ENCODE results near the gene TMEM52.

The TMEM52 gene

DNA sequence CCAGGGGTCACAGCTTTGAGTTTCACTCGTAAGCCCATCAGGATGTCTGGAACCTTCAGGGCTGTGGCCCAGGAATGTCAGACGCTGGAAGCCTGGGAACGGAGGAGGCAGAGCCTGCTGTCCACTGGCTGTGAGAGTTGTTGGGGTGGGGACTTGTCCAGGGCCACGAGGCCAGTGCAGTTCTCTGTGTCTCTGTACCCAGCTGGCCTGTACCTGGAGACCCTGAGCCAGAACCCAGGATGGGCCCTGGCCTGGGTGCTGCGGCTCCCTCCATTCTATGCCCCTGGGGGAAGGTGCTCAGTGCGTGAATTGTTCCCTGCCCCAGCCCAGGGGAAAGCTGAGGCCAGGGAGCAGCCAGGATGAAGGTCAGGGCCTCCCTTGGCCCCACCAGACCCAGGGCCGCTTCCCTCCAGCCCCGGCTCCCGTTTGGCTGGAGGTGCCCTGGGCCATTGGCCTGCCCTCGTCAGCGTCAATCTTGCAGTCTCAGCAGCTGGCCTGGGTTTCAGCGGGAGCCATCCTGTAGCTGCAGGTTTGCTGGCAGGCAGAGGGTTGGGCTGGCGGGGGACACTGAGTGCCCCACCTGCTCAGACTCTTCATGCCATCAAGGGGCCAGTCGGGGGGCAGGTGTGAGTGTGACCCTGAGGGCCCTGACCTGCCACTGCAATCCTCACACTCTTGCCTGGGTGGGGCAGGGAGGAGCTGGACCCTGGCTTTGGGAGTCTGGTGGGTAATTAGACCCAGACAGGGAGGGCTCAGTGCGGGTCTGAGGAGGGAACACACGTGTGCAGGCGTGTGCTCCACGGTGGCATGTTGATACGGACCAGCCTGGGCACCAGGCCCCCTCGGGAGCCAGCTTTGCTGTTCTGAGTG is 4.7 kb downstream of the TMEM52 start:
- DNase-seq: no peak

- no peak for DNase-seq
These were observed 7.6 kb downstream of the TMEM52 start for GRCh38 chr1:1911350-1912041.

DNA sequence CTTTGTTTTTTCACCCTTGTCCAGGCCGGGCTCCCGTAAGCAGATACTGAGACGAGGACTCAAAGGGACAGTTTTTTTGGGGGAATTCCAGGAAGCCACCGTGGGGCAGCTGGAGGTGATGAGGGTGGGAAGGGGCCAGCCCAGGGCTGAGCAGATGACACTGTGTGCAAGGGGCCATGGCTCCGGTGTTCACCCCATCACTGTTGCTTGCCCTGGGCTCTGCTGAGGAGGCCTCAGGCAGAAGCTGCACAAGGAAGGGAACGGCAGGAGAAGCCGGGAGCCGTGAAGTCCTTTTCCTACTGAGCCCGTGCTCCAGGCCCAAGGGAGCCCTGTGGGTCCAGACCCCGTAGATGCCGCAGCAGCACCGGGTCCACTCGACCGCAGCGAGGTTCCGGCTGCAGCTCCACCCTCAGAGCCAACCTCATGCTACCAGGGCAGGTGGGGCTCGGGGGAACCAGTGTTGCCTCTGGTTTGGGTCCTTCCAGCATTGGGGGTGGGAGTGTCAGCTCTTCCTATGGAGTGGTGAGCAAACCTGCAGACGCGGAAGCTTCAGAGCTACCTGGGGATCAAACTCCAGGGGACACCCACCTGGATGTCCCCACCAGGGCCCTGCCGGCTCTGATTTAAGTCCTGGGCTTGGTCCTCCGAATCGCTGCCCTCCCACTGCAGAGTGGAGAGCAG is 8.3 kb downstream of the TMEM52 start:
- DNase-seq: no peak

DNA sequence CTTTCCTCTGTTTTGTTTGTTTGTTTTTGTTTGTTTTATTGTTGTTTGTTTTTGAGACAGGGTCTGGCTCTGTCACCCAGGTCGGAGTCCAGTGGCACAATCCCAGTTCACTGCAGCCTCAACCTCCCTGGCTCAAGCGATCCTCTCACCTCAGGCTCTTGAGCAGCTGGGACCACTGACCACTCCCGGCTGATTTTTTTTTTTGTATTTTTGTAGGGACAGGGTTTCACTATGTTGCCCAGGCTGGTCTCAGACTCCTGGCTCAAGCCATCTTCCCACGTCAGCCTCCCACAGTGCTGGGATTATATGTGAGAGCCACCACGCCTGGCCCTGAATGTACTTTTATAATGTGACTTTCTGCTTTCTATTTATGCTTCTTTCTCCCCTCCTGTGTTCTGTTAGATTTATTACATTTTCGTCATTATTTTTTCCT is 9.0 kb downstream of the TMEM52 start:
- no peak for DNase-seq

DNA sequence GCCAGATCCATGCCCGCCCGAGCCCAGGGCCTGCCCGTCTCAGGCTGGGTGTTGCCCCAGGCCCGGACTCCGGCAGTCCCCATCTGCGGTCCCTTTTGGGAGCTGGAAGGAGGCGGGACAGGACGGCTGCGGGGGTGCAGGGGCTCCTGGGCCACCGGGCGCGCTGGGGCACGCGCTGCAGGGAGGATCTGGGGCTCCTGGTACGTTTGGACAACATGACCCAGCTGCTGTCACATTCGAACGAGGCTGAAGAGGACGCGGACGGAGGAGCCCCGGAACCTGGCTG is 10.6 kb downstream of the TMEM52 start:
- DNase-seq: no peak

- no peak for DNase-seq
These were observed 11.9 kb downstream of the TMEM52 start for GRCh38 chr1:1907098-1907736.

DNA sequence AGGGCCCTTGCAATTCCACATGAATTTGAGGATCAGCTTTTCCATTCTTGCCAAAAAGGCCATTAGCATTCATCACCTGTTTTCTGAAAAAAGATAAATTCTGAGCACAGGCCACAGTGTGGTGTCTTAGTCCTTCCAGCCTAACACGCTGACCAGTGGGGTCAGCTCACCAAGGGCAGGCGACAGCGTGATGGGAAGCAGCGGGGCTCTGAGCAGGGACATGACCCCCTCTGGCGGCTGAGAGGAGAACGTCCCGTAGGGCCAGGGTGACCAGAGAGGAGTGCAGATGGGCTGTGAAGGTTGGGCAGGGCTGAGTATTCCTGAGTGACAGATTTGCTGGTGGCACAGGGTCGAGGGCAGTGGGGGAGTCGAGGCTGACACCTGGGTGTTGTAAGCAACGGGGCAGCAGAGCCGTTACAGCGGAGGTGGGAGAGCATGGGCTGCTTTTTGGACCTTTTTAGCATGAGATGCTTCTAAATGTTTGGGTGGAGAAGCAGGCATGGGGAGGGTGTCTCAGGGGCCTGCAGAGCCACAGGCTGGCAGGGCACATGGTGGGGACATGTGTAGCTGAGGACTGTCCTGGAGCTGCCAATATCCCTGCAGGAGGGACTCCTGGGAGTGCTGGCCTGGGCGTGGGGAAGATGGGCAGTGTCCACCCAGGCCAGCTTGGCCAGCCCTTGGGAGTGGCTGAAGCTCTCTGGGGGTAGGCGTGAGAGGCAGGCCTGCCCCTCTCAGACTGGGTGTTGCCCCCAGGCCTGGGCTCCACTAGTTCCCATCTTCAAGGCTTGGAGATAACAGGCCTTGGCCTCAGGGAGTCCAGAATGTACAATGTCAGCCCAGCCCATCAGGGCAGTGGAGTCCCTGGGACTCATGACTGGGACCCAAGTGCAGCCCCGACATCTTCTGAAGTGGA is 12.6 kb downstream of the TMEM52 start:
- DNase-seq: peak; percentile 77

GRCh38 chr1:1903224-1903623 is 15.9 kb downstream of the TMEM52 start:
- no peak for DNase-seq

- DNase-seq: no peak
These were observed 17.3 kb downstream of the TMEM52 start for GRCh38 chr1:1901641-1902294.

- DNase-seq: no peak
These were observed 18.0 kb downstream of the TMEM52 start for GRCh38 chr1:1900883-1901640.

DNA sequence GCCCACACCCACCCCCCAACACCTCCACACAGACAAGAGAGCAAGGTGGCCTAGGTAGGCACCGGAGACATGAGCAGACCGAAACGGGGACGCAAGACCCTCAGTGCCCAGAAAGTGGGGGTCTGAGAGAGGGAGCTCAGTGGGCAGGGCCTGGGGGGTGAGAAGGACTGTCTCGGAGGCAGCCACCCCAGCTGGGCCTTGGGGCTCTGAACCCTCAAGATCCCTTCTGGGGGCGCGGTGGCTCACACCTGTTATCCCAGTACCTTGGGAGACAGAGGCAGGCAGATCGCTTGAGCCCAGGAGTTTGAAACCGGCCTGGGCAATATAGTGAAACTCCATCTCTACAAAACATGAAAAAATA is 19.1 kb downstream of the TMEM52 start:
- DNase-seq: no peak

GRCh38 chr1:1899266-1899966 is 19.7 kb downstream of the TMEM52 start:
- DNase-seq: no peak

GRCh38 chr1:1898246-1898933 is 20.7 kb downstream of the TMEM52 start:
- no peak for DNase-seq

GRCh38 chr1:1895456-1896336 is 23.4 kb downstream of the TMEM52 start:
- no peak for DNase-seq

DNA sequence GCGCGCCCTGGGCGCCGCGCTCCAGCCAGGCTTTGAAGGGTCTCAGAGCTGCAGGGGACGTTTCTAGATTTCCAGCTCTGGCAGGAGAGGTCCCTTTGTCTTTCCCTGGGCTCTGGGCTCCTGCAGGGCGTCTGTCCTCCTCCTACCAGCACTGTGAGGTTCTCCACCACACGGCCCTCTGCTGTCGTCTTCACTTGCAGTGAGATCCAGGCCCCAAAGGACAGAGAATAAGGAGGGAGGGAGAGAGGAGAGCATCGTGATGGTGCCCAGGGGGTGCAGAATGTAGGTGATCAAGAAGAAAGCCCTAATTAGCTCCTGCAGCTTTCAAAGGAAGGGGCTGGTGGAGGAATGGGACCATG is 24.0 kb downstream of the TMEM52 start:
- DNase-seq: no peak

GRCh38 chr1:1894354-1895059 is 24.6 kb downstream of the TMEM52 start:
- DNase-seq: no peak

- DNase-seq: no peak
These were observed 25.1 kb downstream of the TMEM52 start for GRCh38 chr1:1893997-1894353.

GRCh38 chr1:1893291-1893985 is 25.6 kb downstream of the TMEM52 start:
- no peak for DNase-seq
